Stimulated activated CD4-positive, alpha-beta T cell treated with anti-CD3 and anti-CD28 coated beads, TNF-alpha, amount 100 ng/mL, for 48 hours (primary cell): ENCODE data around the gene DOCK2.

Experiments used
- DNase-seq, 3 donors: peaks; one replicate each; pipeline ENCODE4 v3.0.0-alpha.2; 2020; ENCODE audit warnings: low read depth in 3 of 3

DOCK2 gene

DNA sequence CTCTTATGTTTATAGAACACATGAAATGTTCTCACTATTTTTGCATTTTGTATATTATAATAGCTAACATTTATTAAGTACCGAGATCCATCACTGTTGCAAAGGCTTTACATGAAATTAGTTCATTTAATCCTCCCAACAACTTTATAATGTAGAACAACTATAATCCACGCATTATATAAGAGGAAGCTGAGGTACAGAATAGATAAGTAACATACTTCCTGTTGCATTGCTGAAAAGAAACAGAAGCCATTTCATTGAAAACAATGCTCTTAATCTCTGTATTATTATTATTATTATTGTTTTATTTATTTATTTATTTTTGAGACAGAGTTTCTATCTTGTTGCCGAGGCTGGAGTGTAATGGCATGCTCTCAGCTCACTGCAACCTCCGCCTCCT, 351.1 kb downstream of the DOCK2 start:
- DNase-seq = no peak

- no peak for DNase-seq
These were observed 351.9 kb downstream of the DOCK2 start for GRCh38 chr5:169988947-169989346.

GRCh38 chr5:169989365-169989764, 352.3 kb downstream of the DOCK2 start:
- no peak for DNase-seq

DNA sequence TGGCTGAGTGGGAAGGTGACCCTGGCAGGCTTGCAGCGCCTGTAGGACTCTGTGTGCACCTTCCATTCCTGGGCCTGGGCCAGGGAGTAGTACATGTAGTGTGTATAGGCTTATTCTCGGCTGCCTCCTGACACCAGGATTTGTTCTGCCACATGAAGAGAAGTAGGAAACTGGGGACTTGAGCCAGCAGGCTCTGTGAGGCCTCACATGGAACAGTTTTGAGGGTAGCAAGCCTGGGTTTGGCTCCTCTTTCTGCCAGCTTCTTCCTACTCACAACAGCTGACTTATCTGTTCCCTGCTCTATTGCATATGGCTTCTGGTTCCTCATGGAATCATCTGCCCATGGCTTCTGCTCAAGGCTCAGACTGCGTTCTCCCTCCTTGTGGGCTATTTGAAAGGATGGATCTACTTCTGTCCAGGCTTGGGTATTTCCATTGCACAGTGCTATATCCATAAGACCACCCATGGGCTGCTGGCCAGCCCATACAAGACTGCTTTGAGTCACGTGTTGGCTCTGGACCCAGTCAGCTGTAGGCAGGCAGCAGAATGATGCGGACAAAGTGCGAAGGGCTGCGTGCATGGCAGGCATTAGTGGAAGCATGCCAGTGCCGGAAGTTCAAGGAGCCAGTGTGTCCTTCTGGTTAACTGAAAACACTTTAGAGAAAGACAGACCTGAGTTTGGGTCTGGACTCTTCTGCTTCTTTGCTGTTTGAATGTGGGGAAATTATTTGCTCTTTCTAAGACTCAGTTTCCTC, 354.2 kb downstream of the DOCK2 start:
- no peak for DNase-seq

DNA sequence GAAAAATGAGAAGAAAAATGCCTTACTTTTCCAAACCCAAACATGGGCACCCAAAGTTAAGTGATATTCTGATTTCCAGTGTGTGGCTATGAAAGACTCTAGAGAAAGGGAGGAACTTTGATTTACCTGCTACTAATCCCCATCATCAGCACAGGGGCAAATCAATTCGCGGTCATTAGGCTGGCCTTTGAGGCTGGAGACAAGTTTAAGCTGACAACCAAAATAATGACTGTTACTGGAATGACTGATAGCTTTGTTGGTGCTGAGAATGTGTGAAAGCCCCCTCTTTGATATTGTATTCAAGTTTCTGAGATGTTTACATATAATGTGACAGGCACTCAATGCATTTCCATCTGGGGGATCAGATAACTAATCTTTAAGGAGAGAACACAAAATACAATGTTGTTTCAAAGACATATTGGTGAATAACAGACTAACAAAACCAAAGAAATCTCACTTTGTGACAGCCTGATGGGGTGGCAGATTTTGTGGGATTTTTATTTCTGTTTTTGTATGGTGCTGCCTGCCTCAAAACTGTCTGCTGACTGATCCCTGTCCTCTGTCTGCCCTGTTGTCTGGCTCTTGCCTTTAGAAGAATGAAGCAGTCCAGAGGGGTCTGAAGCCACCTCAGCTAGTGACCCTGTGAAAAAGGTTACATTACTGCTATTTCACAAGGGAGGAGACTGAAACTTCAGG, 355.9 kb downstream of the DOCK2 start:
- no peak for DNase-seq

- no peak for DNase-seq
These were observed 356.4 kb downstream of the DOCK2 start for GRCh38 chr5:169993485-169993790.

DNA sequence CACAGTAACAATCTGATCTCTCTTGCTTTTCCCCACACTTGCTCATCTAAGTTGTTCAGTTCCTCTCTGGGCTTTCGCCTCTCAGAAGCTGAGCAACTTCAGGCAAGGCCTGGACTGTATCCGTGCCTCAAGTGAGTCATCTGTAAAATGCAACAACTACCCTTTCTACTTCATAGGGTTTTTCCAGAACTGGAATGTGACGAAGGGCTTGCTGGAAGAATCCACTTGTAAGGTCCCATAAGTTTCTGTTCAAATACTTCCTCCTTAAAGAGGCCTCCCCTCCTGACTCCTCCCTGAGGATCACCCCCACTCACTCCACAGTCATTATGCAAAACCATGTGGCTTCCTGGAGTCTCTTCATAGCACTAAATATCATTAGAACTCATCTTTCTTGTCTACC, 360.7 kb downstream of the DOCK2 start:
- DNase-seq = no peak

DNA sequence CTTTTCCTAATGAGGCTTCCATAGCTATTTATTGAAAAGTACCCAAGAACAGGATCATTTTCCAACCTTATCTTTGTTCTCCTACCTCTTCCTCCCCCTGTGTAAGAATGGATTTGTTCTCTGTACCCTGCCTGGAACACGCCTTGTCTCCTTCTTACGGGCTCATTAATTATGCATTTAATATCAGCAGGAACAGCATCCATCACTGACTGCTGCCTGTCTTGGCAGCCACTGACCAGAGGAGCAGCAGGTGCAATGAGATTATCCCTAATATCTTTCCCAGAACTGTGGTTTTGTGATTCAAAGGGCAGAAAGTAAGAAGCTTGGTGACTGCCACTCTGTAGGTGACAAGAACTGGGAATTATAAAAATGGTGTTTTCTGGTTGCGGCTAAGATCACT, 362.5 kb downstream of the DOCK2 start:
- DNase-seq = no peak

DNA sequence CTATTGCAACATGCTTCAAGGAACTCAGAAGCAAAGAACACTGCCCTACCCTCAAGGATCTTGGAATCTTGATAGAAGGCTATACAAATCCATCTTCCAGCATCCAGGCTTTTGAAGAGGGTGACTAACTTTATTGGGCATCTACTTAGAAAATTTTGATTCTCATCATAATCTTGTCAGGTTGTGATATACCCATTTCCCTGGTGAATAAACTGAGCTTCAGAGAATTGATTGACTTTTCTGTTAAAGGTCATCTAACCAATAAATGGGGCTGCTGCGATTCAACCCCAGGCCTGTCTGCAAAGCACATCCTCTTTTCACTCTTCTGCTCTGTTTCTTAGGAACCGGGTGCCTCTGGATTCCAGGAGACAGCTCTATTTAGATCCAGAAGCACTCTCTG, 363.1 kb downstream of the DOCK2 start:
- DNase-seq = no peak

DNA sequence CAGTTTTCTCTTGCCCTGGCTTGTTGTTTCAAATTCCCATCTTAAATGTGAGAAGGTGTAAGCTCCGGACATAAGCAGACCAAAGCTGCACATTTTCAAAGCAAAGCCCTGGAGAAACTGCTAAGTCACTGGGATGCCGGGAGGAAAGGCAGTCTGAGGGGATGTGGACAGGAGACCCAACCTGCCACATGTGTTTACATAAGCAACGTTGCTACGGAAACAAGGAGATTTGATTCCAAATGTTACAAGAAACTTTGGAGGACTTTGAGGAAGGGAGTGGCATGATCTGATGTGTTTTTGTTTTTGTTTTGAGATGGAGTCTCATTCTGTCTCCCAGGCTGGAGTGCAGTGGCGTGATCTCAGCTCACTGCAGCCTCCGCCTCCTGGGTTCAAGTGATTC, 368.9 kb downstream of the DOCK2 start:
- no peak for DNase-seq

DNA sequence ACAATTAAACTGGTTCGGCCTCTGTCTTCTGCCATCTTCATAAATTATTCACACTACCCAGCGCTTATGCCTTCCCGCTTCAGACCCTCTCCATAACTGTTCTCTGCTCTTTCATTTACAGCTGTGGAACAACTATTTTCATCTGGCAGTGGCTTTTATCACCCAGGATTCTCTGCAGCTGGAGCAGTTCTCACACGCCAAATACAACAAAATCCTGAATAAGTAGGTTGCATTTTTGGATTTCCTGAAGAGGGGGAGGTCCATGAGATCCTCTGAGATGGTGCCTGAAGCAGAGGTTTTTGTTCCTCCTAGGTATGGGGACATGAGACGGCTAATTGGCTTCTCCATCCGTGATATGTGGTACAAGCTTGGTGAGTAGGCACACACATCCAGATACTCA, 371.3 kb downstream of the DOCK2 start:
- DNase-seq = no peak

- DNase-seq = no peak
These were observed 373.5 kb downstream of the DOCK2 start for GRCh38 chr5:170010595-170010994.

DNA sequence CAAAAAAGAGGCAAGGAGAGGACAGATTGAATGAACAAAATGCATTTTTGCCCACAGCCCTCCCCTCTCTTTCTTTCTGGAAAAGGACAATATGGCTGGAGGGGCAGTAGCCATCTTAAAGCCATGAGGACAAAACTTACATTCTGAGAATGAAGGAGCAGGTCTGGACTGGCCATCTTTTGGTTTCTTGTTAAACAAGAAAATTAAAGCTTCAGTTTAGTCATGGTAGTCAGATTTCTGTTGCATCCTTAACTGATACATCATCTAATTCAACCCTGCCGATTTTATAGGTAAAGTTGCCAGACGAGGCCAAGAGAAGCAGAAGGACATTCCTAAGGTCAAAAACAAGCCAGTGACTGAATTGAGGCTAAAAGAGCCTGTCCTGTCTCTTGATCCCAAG, 374.7 kb downstream of the DOCK2 start:
- no peak for DNase-seq

DNA sequence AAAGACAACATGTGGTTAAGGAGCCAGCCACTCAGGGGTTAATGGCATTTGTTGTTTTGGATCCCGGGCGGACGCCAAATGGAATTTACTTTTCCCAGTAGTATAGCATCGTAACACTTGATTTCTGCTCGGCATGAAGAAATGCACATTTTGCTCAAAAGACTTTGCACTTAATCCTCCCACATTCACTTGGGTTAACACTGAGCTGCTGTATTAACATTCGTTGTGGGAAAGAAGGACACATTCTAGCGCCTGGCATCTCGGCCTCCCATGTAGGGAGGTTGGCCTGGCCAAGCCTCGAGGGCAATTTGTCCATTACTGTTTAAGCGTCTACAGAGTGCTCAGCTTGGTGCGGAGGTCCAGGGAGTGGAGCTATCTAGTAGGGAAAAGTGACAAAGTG, 375.5 kb downstream of the DOCK2 start:
- DNase-seq = no peak

- no peak for DNase-seq
These were observed 383.3 kb downstream of the DOCK2 start for GRCh38 chr5:170020423-170020822.

- no peak for DNase-seq
These were observed 384.4 kb downstream of the DOCK2 start for GRCh38 chr5:170021506-170021905.

DNA sequence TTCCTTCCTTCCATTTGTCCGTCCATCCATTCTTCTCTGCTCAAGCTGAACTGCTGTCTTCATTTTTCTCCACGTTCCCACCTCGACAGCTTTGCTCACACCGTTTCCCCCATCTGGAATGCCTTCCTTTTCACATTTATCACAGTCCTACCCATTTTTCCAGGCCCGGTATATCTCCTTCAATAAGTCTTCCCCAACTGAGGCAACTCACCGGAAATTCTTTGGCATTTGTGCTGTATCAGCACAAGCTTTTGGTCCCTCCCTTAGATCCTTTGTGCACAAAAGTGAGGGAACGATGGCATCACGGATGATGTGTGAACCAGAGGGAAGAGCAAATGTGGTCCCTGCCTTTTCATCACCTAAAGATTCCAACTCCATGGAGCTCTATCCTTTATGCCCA, 388.8 kb downstream of the DOCK2 start:
- DNase-seq = no peak

DNA sequence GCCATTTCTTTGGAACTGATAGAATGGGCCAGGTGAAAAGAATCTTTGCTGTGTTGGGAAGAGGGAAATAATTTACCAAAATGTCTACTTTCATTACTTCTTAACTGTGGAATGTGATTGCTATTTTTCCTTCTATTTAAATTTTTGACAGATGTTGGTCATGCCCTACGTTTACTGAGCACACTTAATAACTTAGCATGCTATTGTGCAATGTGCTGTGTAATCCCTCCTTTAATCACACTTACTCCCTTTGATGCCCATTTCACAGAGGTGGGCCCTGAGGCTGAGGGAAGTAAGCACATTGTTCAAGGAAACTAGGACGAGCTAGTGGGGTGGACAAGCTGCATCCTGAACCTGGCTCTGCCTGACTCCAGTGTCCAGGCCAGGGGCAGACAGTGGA, 391.0 kb downstream of the DOCK2 start:
- no peak for DNase-seq

- DNase-seq = no peak
These were observed 397.2 kb downstream of the DOCK2 start for GRCh38 chr5:170034231-170034630.

- DNase-seq = no peak
These were observed 401.2 kb downstream of the DOCK2 start for GRCh38 chr5:170038241-170038640.

- DNase-seq = no peak
These were observed 402.8 kb downstream of the DOCK2 start for GRCh38 chr5:170039830-170040229.

DNA sequence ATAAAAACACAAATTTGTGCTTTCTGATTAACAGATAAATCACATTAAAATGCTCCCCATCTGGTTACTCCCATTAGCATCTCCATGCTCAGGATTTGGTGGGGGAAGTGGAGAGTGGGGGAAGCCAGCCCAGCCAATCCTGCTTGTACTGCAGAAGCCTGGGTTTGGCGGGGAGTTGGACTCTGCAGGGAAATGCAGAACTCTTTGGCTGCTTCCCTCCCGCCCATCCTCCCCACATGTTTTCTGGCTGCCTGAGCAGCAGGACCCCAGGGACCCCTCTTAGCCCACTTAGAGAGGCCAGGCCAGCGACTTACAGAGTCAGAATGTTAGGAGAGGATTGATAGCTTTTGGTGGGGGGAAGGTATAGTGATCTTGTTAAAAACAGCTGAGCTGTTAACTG, 409.2 kb downstream of the DOCK2 start:
- DNase-seq = no peak

- no peak for DNase-seq
These were observed 412.6 kb downstream of the DOCK2 start for GRCh38 chr5:170049713-170050112.

DNA sequence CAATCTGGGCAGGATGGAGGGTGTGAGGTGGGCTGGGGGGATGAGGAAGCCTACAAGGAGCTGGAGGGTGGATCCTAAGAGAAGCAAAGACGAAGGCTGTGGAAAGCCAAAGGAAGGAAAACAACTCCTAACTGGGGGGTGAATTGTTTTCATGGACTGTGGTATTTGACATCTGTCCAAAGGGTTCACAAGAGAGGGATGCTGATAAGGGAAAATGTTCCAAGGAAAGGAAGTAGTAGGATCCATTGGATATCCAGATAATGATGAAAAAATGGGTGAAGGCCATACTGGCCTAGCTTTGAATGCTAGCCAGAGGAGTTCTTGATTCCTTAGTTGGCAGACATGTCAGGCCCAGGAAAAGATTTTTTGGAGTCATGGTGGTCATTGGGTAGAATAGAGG, 416.8 kb downstream of the DOCK2 start:
- no peak for DNase-seq
